GM21526 (cell line): ENCODE data around the gene TAOK1.
"Not testable (repeated sequence)": the region's sequence is repeated elsewhere in the genome, so short reads cannot be mapped to it uniquely, and the experiment has no call there.

Experiments used
- ATAC-seq: cut with Tn5 transposase; IDR thresholded peaks from one replicate; pipeline ENCODE4 v1.9.1; 2021; ENCODE audit warnings: moderate library complexity; ENCODE audit not compliant: unreplicated experiment, low FRiP score

The TAOK1 gene

DNA sequence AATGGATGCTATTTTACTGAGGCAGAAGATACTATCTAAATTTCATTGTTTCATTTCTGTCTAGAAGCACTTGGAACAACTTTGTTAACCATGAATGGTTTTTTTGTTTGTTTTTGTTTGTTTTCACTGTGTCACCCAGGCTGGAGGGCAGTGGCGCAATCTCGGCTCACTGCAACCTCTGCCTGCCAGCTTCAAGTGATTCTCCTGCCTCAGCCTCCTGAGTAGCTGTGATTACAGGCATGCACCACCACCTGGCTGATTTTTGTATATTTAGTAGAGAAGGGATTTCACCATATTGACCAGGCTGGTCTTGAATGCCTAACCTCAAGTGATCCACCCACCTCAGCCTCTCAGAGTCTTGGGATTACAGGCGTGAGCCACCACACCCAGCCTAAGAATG is 136.2 kb downstream of the TAOK1 start:
- no peak for ATAC-seq

DNA sequence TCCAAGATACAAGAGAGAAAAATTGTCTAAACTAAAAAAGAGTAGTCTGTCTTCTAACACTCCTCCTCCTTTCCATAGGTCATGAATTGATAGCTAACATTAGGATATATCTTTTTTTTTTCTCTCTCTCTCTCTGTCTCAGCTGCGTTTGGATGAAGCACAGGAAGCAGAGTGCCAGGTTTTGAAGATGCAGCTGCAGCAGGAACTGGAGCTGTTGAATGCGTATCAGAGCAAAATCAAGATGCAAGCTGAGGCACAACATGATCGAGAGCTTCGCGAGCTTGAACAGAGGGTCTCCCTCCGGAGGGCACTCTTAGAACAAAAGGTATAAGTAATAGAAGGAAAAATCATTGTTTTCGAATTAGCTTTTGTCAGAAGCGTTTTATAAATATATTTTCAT is 143.8 kb downstream of the TAOK1 start:
- no peak for ATAC-seq

DNA sequence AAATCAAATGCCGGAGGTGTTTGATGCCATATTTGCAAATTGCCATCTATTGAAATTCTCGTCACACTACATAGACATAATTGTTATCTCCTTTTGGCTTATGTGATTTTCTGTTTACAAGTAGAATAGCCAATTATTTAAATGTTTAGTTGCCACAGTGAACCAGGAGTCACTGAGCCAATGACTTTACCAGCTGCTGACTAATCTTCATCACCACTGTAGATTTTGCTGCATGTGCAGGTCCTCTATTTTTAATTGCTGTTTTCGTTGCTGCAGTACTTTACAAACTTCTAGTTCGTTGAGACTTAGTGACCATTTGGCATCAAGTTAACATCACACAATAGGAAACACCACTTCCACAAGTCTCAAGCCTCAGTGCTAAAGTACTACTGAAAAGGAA is 153.9 kb downstream of the TAOK1 start:
- ATAC-seq = no peak

DNA sequence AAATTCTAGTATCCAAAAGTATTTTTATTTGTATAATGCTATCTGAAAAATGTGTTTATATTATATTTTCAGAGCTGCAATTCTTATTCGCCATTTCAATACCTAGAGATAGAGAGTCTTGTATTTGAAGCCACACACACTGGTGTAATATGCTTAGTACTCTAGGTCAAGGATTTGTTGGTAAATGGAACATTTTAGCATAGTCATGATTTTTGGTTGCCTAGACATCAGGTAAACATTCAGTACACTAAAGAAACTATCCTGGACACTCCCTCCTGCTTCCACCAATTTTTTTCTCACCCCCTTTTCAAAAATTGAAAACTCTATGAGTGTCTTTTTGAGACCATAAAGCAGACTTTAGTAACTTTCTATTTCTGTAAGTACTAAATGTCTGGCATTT is 155.9 kb downstream of the TAOK1 start:
- no peak for ATAC-seq

DNA sequence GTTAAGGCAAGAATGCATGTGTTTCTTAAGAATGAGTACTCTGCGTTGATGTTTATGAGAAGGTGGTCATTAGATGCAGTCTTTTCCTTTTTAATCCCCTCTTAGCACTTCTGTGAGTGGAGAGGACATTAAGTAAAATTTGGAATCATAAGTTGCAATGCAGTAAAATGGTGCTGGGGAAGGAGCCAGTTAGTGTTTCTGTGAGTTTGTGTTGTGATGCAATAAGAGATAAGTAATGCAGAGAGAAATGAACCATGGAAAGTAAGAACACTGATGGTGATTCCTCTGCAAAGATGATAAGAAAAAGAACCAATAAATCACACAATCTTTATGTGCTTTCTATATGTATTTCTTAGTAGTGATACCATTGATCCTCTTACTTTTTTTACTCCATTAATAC is 156.7 kb downstream of the TAOK1 start:
- ATAC-seq = no peak

GRCh38 chr17:29549177-29549923 is 159.2 kb downstream of the TAOK1 start:
- ATAC-seq = no peak

GRCh38 chr17:29555840-29556239 is 165.7 kb downstream of the TAOK1 start:
- no peak for ATAC-seq

- no peak for ATAC-seq
These were observed 167.0 kb downstream of the TAOK1 start for GRCh38 chr17:29557085-29557738.

DNA sequence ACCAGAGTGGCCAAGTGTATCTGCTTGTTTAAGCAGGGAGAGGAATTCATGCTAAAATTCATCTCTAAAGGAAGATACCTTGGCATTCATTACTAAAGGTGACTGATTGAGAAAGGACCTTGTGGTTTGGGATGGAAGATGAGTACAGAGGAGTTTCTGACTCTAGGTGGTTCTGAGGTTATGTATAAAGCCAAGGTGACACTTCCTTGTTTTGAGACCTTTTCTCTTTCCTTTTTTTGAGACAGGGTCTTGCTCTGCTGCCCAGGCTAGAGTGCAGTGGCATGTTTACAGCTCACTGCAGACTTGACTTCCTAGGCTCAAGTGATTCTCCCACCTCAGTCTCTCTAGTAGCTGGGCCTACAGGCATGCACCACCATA is 167.6 kb downstream of the TAOK1 start:
- ATAC-seq = no peak

DNA sequence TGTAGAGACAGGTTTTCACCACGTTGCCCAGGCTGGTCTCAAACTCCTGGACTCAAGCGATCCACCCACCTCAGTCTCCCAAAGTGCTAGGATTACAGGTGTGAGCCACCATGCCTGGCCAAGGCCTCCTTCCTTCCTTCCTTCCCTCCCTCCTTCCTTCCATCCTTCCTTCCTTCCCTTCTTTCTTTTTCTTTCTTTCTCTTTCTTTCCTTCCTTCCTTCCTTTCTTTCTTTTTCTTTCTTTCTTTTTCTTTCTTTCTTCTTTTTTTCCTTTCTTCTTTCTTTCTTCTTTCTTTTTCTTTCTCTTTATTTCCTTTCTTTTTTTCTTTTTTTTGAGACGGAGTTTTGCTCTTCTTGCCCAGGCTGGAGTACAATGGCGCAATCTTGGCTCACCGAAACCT is 168.0 kb downstream of the TAOK1 start:
- ATAC-seq = not testable (repeated sequence)

DNA sequence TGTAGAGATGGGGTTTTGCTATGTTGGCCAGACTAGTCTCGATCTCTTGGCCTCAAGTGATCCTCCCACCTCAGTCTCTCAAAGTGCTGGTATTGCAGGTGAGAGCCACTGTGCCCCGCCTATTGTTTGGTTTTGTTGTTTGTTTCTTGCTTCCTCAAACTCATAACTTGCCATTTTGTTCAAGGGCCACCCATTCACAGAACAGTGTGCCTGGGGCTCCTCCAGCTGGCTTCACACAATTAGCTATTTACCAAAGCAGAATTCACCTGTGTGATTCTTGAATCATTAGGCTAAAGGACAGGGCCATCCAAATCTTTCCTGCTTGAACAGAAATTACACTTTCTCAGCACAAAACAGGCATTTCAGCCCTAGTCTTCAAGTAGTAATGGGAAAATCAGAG is 169.5 kb downstream of the TAOK1 start:
- no peak for ATAC-seq

- no peak for ATAC-seq
These were observed 170.2 kb downstream of the TAOK1 start for GRCh38 chr17:29560316-29560715.

DNA sequence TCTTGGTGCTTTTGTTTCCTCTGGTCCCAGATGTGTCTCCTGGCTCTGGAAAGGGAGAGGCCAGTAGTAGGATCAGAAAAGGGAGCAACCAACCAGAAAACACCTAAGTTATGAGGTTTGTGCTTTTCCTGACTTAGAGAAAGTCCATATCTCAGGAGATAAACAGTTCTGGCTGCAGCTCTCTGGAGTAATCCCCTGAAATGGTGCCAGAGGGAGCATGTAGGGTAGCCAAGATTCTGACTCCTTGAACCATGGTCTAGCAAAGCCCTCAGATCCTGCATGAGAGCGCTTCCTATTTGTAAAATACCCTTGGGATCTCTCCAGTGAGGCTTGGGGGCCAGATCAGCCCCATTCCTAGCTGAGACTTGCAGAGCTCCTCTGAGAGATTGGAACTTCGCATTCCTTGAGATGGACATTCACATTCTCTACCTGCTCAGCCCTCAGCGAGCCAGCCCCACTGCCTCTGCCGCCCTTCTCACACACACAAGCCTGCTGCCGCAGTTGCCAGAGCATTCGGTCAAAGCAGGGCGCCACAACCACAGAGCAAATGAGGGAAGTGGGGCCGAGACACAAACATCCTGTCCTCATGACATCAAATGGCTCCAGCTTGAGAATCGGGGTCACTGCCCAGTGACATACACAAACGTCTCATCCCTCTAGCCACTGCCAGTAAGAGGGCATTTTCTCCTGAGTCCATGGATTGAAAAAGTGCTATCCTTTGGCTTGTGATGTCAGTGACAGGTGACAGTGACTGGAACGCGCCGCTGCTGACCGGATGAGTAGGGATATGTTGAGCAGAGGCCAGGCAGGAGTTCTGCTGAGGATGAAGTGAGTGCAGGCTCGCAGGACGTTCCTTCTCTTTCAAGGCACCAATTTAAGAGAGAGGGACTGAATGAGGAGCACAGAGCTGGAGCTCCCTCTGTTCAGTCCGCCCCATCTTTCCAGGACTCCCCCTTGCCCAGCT is 171.7 kb downstream of the TAOK1 start:
- no peak for ATAC-seq

- no peak for ATAC-seq
These were observed 172.5 kb downstream of the TAOK1 start for GRCh38 chr17:29562615-29563014.

DNA sequence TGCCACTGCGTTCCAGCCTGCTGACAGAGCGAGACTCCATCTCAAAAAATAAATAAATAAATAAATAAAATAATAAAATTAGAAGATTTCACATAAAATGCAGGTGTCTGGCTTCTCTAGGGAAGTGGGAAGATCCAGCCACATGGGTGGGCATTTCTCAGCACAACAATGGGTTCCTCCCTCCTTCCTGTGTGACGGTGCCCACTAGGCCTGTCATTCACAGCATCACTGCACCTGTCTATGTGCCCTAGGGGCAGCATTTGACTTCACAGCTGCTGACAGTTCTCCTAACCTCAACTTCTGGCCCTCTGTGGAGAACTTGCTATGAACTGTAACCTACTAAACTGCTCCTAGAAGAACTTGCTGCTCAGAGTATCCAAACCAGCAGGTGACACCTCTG is 173.7 kb downstream of the TAOK1 start:
- no peak for ATAC-seq

DNA sequence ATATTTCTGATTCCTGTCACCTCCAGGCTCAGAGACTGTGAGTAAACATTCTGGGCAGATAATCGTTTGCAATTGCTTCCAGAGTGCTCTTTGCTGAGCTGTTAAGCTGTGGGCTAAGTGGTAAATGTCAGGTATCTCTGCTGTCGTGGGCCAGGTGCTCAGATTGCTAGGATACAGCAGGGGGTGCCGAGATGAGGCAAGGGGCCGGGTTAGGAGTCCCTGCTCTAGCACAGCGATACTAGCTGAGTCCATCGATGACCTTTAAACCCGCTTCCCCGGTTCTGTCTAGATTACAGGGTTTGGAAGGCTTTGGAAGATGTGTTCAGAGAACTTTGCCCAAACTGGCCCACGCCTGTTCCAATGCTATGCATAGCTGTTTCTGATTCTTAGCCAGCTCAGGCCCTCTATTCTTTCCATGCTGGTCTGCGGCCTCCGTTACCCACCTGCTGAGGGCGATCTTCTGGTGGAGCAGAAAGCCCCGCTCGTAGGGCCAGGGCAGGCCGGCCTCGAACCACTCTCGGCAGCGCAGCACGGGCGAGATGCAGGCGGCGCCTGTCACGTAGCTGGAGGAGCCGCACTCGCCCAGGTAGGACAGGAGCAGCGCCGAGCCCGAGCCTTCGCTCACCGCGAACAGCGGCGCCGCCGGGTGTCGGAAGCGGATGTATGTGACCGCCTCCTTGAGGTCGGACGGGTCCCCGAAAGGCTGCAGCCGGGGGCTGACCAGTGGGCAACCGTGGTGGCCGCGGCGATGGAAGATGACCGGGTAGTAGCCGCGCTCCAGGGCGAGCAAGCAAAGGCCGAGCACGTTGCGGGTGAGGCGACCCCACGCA is 175.7 kb downstream of the TAOK1 start:
- no peak for ATAC-seq

GRCh38 chr17:29566473-29567303 is 176.5 kb downstream of the TAOK1 start, which contains the start of gene ABHD15:
Gene ABHD15 (minus strand): TSS chr17:29567037. CDS start chr17:29566966, 71 bp downstream.
- no peak for ATAC-seq

GRCh38 chr17:29567304-29567553 is 177.1 kb downstream of the TAOK1 start:
- no peak for ATAC-seq

GRCh38 chr17:29567554-29568330 is 177.6 kb downstream of the TAOK1 start:
- peak; percentile 37 for ATAC-seq
